H1 (cell line): ENCODE measurements around the gene ZNF148. TPM values are rescaled to one million over a fixed set of nuclear protein-coding genes. Genes with fewer than 3 reads are reported as not detected.

Experiments used
- CHD7 ChIP-seq: fragments of 300-600 bp; sonication (generic); IDR thresholded peaks from 2 replicates; pipeline ENCODE4 v1.7.1; 2012; ENCODE audit warnings: low read length, moderate library complexity, mild to moderate bottlenecking, inconsistent platforms; ENCODE audit not compliant: insufficient replicate concordance
- CREB1 ChIP-seq: IDR thresholded peaks from 2 replicates; pipeline ENCODE4 v1.6.1; 2012; ENCODE audit warnings: inconsistent platforms
- CTCF ChIP-seq, 3 experiments: IDR thresholded peaks; 1 replicate in 2 of 3; 2 replicates in 1 of 3; pipeline versions ENCODE4 v1.5.1 to v1.6.1; 2011; ENCODE audit warnings: low read length in 3 of 3, mild to moderate bottlenecking in 3 of 3, inconsistent platforms in 2 of 3, low read depth in 1 of 3, moderate library complexity in 1 of 3; ENCODE audit not compliant: insufficient read depth in 1 of 3; ENCODE audit errors: control extremely low read depth in 1 of 3
- SAP30 ChIP-seq: fragments of 300-600 bp; sonication (generic); IDR thresholded peaks from 2 replicates; pipeline ENCODE4 v1.7.1; 2012; ENCODE audit warnings: low read length, moderate library complexity, mild to moderate bottlenecking, inconsistent platforms; ENCODE audit not compliant: insufficient read depth, insufficient replicate concordance
- USF2 ChIP-seq: IDR thresholded peaks from 2 replicates; pipeline ENCODE4 v1.6.1; 2011; ENCODE audit warnings: low read length, improper control_type of control experiment
- polyA plus RNA-seq, 7 experiments: library from polyadenylated mRNA; depleted of rRNA in 3 of 7; stranded (reverse) in 5 of 7; unstranded in 2 of 7; fragments of >200 nt in 5 of 7; fragments of 200-250 nt in 2 of 7; gene quantifications; 1 replicate in 5 of 7; 2 replicates in 1 of 7; 4 replicates in 1 of 7; pipeline versions ENCODE4 v1.2.1 to v1.2.3, GENCODE V29; 2011 to 2013; ENCODE audit warnings: missing spikeins in 2 of 7, mixed read lengths in 2 of 7
- total RNA-seq: library from RNA; stranded (reverse); fragmentation: NEBNext Ultra II Directional; extraction: Animal tissue kit (Norgen Biotek cat#: 25700); gene quantifications from 2 replicates; pipeline ENCODE4 v1.2.1, GENCODE V29; 2021

Gene ZNF148
- total and polyA plus RNA-seq, 2 of the 8 experiments (the other 6 are each of a cell fraction or from before 2014, with no cell fraction given): 3.7 to 22.6 TPM

- TF ChIP-seq CTCF (IDR thresholded peaks at IDR 0.05; ENCODE audit: control extremely low read depth in 1 of 3, insufficient read depth in 1 of 3, low read depth in 1 of 3, low read length in 3 of 3): no peak
- TF ChIP-seq CREB1: peak; percentile 22; the same call in 1 of the 2 replicates
- TF ChIP-seq CHD7: no peak
- no peak for TF ChIP-seq USF2
- no peak for TF ChIP-seq SAP30
Measured at GRCh38 chr3:125374996-125375941, at the start of gene ZNF148 (continued).
